Epidermal melanocyte (primary cell): ENCODE results near the gene SMARCAD1.

Experiments
- DNase-seq: peaks from one replicate; pipeline ENCODE4 v3.0.0; 2011; ENCODE audit warnings: low spot score; ENCODE audit not compliant: insufficient read length

SMARCAD1 gene

DNA sequence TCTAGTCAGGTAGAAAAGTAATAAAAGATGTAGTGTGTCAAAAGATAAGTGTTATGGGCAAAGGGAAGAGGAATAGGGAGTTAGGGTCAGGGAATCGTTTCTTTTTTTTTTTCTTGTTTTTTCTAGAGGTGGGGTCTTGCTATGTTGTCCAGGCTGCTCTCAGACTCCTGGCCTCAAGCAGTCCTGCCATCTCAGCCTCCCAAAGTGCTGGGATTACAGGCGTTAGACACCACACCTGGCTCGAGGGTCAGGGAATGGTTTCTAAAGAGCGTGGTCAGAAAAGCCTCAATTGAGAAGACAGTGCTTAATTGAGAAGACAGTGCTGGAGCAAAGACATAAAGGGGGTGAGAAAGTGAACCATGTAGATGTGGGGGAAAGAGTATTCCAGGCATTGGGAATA, 19.1 kb downstream of the SMARCAD1 start:
- no peak for DNase-seq

GRCh38 chr4:94228493-94229216, 21.0 kb downstream of the SMARCAD1 start:
- DNase-seq = no peak

- DNase-seq = no peak
Observed at GRCh38 chr4:94232519-94232918, 24.9 kb downstream of the SMARCAD1 start.

- no peak for DNase-seq
Observed at GRCh38 chr4:94235825-94236224, 28.2 kb downstream of the SMARCAD1 start.

GRCh38 chr4:94237271-94237670, 29.6 kb downstream of the SMARCAD1 start:
- DNase-seq = no peak

DNA sequence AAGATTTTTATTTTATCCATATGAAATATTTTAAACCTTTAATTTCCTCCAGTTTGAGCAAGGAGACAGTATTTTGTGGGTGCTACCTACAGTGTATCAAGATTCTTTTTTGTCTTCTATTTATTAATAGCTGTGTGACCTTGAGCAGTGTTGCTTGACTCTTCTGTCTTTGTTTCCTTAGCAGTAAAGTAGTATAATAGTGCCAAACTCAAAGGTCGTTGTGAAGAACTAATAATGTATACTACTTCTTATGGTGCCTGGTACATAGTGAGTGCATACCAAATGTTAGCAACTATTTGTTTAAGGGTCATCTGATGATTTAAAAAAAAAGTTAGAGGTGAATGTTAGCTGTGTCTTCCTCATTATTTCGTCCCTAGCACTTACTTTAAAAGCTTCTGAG, 30.5 kb downstream of the SMARCAD1 start:
- no peak for DNase-seq

DNA sequence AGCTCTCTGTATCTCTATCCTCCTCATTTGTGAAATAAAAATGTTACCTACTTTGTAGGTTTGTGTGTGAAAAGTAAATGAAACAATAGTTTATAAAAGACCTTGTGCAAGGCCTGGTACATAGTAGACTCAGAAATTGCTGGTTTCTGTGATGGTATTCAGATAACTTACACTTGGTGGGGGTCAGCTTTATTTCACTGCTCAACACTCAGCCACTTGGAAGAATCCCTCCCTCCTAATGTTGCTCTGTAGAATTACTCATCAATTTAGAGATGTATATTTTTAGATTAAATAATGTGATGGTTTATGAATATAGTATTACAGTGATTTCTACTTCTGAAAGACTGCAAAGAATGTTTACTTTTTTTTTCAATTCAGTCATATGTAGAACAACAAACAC, 32.7 kb downstream of the SMARCAD1 start:
- no peak for DNase-seq

DNA sequence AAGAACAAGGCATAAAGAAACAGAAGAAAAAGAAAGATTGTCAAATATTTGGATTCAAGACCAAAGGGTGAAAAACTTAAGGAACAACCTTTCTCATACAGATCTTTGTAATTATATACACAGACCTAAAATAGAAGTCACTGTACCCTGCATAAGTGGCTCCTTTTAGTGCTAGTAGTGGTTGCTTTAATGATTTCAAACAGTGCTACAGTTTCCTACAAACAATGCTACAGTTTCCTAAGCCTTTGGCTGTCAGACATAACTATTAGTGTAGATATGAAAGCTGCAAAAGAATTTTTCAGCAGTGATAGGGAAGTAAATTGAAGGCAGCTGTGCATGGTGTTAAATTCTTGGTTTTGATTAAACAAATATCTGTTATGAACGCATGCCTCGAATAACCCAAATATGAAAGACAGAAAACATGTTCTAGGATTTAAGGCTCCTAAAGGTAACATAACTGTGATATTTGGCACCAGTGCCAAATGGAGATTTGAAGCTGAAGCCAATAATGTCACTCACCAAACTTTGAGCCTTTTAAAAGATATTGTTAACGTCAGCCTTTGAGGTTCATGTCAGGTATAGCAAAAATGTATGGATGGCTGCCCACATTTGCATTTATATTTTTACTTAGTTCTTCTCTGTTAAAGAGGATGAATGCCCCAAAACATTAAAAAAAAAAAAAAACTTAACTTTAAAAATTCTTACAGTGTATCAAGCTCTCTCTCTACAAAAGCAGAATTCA, 36.6 kb downstream of the SMARCAD1 start:
- DNase-seq = no peak

DNA sequence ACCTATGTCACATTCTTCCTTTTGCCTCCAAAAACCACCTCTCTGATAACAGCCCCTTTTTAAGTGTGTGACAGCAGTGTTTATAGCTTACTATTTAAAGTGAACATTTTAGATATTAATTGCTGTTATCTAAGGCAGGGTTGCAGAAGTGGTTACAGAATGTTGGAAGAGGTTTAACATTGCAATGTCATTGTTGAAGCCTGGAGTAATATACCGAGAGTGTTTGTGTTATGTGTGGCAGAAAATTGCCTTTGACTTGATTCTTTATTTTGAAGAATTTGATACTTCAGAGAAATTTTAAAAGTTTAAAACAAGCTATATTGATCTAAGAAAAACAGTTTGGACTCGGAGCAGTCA, 37.1 kb downstream of the SMARCAD1 start:
- DNase-seq = no peak

DNA sequence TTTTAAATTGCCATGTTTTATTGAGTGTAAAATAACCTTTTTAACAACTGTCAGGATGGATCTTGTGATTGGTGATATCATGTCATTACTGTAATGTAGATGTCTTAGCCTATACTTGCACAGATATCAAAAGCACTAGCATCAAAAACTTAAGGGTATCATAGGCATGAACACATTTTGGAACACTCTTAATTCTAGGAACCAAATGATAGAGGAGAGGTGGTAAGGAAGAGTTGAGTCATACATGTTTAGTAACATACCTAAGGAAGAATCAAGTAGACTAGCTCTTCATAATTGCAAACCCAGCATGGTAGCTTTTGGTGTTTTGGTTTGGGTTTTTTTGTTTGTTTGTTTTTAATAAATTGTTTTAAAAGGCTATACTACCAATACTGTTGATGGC, 43.4 kb downstream of the SMARCAD1 start:
- no peak for DNase-seq

DNA sequence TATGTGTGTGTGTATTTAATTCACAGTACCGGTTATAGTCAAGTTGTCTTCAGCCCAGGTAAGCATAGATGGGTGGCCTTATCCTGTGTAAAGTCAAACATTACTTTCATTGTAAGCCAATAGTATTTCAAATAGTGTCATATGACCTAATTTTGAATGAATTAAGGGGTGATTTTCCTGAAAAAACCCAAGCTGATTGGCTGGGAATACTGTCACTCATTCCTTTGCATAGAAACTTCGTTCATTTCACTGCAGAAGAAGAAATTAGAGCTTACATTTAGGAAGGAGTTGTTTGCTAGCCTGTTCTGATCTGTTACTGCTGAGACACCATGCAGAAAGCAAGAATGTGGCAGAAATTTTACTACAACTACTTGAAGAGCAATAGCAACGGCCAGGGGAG, 45.4 kb downstream of the SMARCAD1 start:
- no peak for DNase-seq

- DNase-seq = no peak
Observed at GRCh38 chr4:94256144-94256783, 48.6 kb downstream of the SMARCAD1 start.

DNA sequence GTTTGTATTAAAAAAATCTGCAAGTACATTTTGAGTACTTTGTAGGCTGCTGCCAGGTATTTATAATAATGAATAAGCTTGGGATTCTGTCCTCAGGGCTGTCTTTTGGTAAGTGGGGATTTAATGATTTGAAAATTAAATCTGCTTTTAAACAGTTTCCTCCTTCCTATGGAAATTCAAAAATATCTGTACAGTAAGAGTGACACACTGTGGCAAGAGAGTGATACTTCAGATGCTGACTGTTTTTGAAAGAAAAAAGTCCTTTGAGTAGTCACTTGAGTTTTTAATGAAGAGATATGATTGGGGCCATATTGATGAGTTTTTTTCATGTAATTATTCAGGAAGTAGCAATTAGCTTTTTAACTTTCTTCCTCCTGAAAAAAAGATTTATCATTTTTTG, 49.2 kb downstream of the SMARCAD1 start:
- DNase-seq = no peak

- DNase-seq = no peak
Observed at GRCh38 chr4:94262163-94263016, 54.7 kb downstream of the SMARCAD1 start.

GRCh38 chr4:94267037-94267436, 59.4 kb downstream of the SMARCAD1 start:
- no peak for DNase-seq

- no peak for DNase-seq
Observed at GRCh38 chr4:94271248-94271647, 63.6 kb downstream of the SMARCAD1 start.

DNA sequence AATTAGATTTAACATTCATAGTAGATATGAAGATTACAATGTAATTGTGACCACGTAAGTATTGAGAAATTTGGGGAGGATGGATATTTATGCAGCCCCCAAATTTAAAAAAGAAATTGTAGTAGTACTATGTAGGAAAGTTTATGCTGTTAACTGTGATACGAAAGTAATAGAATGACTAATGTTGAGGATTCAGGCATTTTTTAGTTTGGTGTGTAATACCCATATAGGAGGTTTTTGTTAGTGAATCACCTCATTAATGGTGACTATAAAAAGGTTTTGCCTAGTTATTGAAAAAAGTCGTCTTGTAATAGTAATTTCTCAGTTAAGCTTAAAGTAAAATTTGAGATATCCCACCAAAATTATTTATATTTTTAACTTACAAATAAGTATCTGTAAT, 67.2 kb downstream of the SMARCAD1 start:
- DNase-seq = no peak

DNA sequence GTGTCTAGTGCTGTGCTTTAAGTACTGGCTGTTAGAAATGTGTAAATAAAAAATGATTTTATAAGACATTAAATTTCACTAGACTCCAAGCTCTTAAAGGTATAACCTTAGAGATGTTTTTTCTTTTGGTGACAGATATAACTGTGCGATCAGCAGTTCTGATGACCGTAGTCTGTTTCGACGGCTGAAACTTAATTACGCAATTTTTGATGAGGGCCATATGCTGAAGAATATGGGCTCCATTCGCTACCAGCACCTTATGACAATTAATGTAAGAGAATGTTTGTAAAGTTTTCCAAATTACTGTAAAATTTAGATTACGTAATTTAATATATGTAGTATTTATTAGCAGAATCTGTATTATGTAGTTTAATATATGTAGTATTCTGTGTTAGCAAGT, 68.5 kb downstream of the SMARCAD1 start:
- no peak for DNase-seq

- no peak for DNase-seq
Observed at GRCh38 chr4:94277534-94277933, 69.9 kb downstream of the SMARCAD1 start.

DNA sequence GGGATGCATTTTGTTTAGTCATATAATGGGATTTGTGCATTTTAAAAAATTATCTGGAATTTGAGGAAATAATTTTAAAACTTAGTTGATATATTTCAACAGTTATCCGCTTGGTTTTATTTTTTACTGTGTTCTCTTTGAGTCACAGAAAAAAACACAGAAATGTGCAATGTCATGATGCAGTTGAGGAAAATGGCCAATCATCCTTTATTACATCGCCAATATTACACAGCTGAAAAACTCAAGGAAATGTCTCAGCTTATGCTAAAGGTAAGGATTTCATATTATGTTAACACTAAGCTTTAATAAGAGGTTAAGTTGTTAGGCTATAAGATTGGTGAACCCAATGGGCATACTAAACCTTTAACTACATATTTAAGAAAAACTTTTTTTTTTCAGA, 71.1 kb downstream of the SMARCAD1 start:
- no peak for DNase-seq

GRCh38 chr4:94284889-94285288, 77.2 kb downstream of the SMARCAD1 start:
- DNase-seq = no peak

GRCh38 chr4:94285666-94286065, 78.0 kb downstream of the SMARCAD1 start:
- DNase-seq = no peak
